ENCODE measurements around the gene ESM1. TPM values are rescaled to one million over a fixed set of nuclear protein-coding genes. Genes with fewer than 3 reads are reported as not detected.
"Not testable (repeated sequence)": the region's sequence is repeated elsewhere in the genome, so short reads cannot be mapped to it uniquely, and the experiment has no call there.

The ESM1 gene
- total and polyA plus RNA-seq, 2 of the 8 experiments (the other 6 are each of a cell fraction or from before 2014, with no cell fraction given) = not detected

DNA sequence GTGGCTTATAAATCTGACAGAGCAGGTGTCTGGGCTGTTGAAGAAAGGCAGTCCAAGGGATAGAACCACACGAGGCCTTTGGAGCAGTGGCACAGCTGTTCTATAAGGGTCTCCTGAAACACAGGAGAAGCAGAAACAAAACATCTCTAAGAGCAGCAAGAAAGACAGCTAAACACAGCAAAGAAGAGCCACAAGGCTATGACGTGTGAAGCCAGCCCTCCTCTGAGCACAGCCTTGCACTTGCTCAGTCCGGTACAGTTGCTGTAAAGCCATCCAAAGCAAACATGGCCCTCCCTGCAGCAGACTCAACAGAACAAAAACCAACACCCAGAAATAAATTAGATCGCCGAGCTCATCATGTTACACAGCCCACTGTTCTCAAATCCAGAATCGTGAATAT, 36.0 kb upstream of the ESM1 start:
- no peak overlapping the region for H2BK15ac ChIP-seq (ENCODE audit: low read length)
- H3K9me3 ChIP-seq (ENCODE audit: insufficient read depth in 2 of 2, low read depth in 1 of 2, low read length in 1 of 2) = no peaks in the 10 kb centered on the region
- H3K27ac ChIP-seq (ENCODE audit: low read depth, low read length) = no peak overlapping the region
- no peak overlapping the region for H3K14ac ChIP-seq (ENCODE audit: insufficient read length)
- no peak overlapping the region for H2AK5ac ChIP-seq (ENCODE audit: low read depth, low read length)
- H4K20me1 ChIP-seq (replicated peaks in 1 of 2; ENCODE audit: control insufficient read depth in 1 of 2, insufficient read depth in 2 of 2, low read length in 2 of 2) = no peaks in the 10 kb centered on the region
- CTCF ChIA-PET (ENCODE audit: partially characterized antibody) = interaction anchor here (1.2 to 2.2 kb wide), 3 partner anchors 16 to 532 kb away, joined by 3 to 11 read pairs (median 7); no protein-coding TSS in a partner anchor
- no peak overlapping the region for H3K56ac ChIP-seq (replicated peaks; ENCODE audit: insufficient read length, low read depth, low read length)
- H3K23ac ChIP-seq (ENCODE audit: insufficient read length) = no peak overlapping the region
- H2BK20ac ChIP-seq (ENCODE audit: low read length) = no peak overlapping the region
- H3K27me3 ChIP-seq (replicated peaks in 1 of 4; ENCODE audit: control insufficient read depth in 3 of 4, extremely low read depth in 1 of 4, insufficient read depth in 3 of 4, low read length in 3 of 4) = no peaks in the 10 kb centered on the region
- 90% methylated on average over 6 of the region's 6 CpGs; no CpG with 5 or more reads in 1 of the 2 experiments for WGBS, 2 experiments (ENCODE audit: extremely low coverage in 1 of 2, insufficient coverage in 1 of 2, insufficient read length in 1 of 2, insufficient replicate concordance in 2 of 2, low coverage in 1 of 2, low lambda C conversion rate in 2 of 2, missing lambda C conversion rate in 1 of 2)
- no peak overlapping the region for H2AFZ ChIP-seq (ENCODE audit: low read length)
- DNase-seq (ENCODE audit: low read depth in 1 of 2, low spot score in 2 of 2) (no peak), FAIRE-seq (no peak)
- no peak overlapping the region for H3K4me2 ChIP-seq (ENCODE audit: insufficient read depth in 1 of 2, low read depth in 2 of 2, low read length in 2 of 2)
- no peak overlapping the region for H3K9ac ChIP-seq (replicated peaks in 1 of 4; ENCODE audit: extremely low read depth in 1 of 4, low read depth in 3 of 4, low read length in 3 of 4)
- H3K79me2 ChIP-seq (ENCODE audit: control insufficient read depth in 1 of 2, insufficient read depth in 2 of 2, low read length in 2 of 2) = no peaks in the 10 kb centered on the region
- no peak overlapping the region for H3K18ac ChIP-seq (ENCODE audit: extremely low read depth, low read length)
- no peak overlapping the region for H4K8ac ChIP-seq (ENCODE audit: extremely low read depth, insufficient read depth, low read length)
- POLR2A ChIA-PET (ENCODE audit: partially characterized antibody) = no interaction called here
- no peak overlapping the region for H2BK12ac ChIP-seq (ENCODE audit: low read depth, low read length)
- H3K4me1 ChIP-seq (replicated peaks in 1 of 4; ENCODE audit: control insufficient read depth in 3 of 4, insufficient read depth in 4 of 4, low read length in 3 of 4) = no peaks in the 10 kb centered on the region
- H4K91ac ChIP-seq (replicated peaks; ENCODE audit: insufficient read length, low read length) = no peak overlapping the region
- H4K5ac ChIP-seq (ENCODE audit: insufficient read length, low read depth, low read length) = no peak overlapping the region
- no peaks in the 10 kb centered on the region for H3K23me2 ChIP-seq (ENCODE audit: low read depth, low read length)
- no peak for TF ChIP-seq RNF2 (IDR thresholded peaks at IDR 0.05; ENCODE audit: borderline replicate concordance, low read depth, low read length, missing control alignments, poor library complexity, severe bottlenecking)
- H2BK120ac ChIP-seq (replicated peaks; ENCODE audit: low read depth, low read length) = no peak overlapping the region
- no peaks in the 10 kb centered on the region for H3K79me1 ChIP-seq (ENCODE audit: low read depth, low read length)
- no peak overlapping the region for H2BK5ac ChIP-seq (ENCODE audit: low read depth, low read length)
- no peak overlapping the region for H3K4me3 ChIP-seq (ENCODE audit: extremely low read depth in 1 of 4, insufficient read depth in 2 of 4, low read depth in 3 of 4, low read length in 4 of 4)
- H3K4ac ChIP-seq (replicated peaks; ENCODE audit: insufficient read length, low read depth, low read length) = no peak overlapping the region
- H3K36me3 ChIP-seq (ENCODE audit: control insufficient read depth in 2 of 4, insufficient read depth in 4 of 4, low read length in 3 of 4) = no peaks in the 10 kb centered on the region

DNA sequence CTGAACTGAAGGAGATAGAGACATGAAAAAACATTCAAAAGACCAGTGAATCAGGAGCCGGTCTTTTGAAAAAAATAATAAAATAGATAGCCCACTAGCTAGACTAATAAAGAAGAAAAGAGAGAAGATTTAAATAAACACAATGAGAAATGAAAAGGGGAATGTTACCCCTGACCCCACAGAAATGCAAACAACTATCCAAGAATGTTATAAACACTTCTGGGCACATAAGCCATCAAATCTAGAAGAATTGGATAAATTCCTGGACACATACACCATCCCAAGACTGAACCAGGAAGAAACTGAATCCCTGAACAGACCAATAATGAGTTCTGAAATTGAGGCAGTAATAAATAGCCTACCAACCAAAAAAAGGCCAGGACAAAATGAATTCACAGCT, 24.8 kb upstream of the ESM1 start:
- H3K4ac ChIP-seq (replicated peaks; ENCODE audit: insufficient read length, low read depth, low read length); FAIRE-seq; H2BK120ac ChIP-seq (replicated peaks; ENCODE audit: low read depth, low read length); POLR2A ChIA-PET (ENCODE audit: partially characterized antibody); H3K27me3 ChIP-seq (replicated peaks in 1 of 4; ENCODE audit: control insufficient read depth in 3 of 4, extremely low read depth in 1 of 4, insufficient read depth in 3 of 4, low read length in 3 of 4); H3K79me2 ChIP-seq (ENCODE audit: control insufficient read depth in 1 of 2, insufficient read depth in 2 of 2, low read length in 2 of 2); H3K4me3 ChIP-seq (ENCODE audit: extremely low read depth in 1 of 4, insufficient read depth in 2 of 4, low read depth in 3 of 4, low read length in 4 of 4); H2AFZ ChIP-seq (ENCODE audit: low read length); H4K20me1 ChIP-seq (replicated peaks in 1 of 2; ENCODE audit: control insufficient read depth in 1 of 2, insufficient read depth in 2 of 2, low read length in 2 of 2); H4K8ac ChIP-seq (ENCODE audit: extremely low read depth, insufficient read depth, low read length); H4K5ac ChIP-seq (ENCODE audit: insufficient read length, low read depth, low read length); H3K14ac ChIP-seq (ENCODE audit: insufficient read length); H2BK12ac ChIP-seq (ENCODE audit: low read depth, low read length); H3K56ac ChIP-seq (replicated peaks; ENCODE audit: insufficient read length, low read depth, low read length); DNase-seq (ENCODE audit: low read depth in 1 of 2, low spot score in 2 of 2); H2BK15ac ChIP-seq (ENCODE audit: low read length); H3K9ac ChIP-seq (replicated peaks in 1 of 4; ENCODE audit: extremely low read depth in 1 of 4, low read depth in 3 of 4, low read length in 3 of 4); H2AK5ac ChIP-seq (ENCODE audit: low read depth, low read length); H3K18ac ChIP-seq (ENCODE audit: extremely low read depth, low read length); H3K23me2 ChIP-seq (ENCODE audit: low read depth, low read length); H3K36me3 ChIP-seq (ENCODE audit: control insufficient read depth in 2 of 4, insufficient read depth in 4 of 4, low read length in 3 of 4); H4K91ac ChIP-seq (replicated peaks; ENCODE audit: insufficient read length, low read length); H2BK20ac ChIP-seq (ENCODE audit: low read length); H3K4me2 ChIP-seq (ENCODE audit: insufficient read depth in 1 of 2, low read depth in 2 of 2, low read length in 2 of 2); H2BK5ac ChIP-seq (ENCODE audit: low read depth, low read length); H3K23ac ChIP-seq (ENCODE audit: insufficient read length); H3K4me1 ChIP-seq (replicated peaks in 1 of 4; ENCODE audit: control insufficient read depth in 3 of 4, insufficient read depth in 4 of 4, low read length in 3 of 4); H3K27ac ChIP-seq (ENCODE audit: low read depth, low read length); H3K79me1 ChIP-seq (ENCODE audit: low read depth, low read length): not testable (repeated sequence)
- H3K9me3 ChIP-seq (ENCODE audit: insufficient read depth in 2 of 2, low read depth in 1 of 2, low read length in 1 of 2) = peaks cover 8 to 16% of the 10 kb centered on the region in 2 experiments
- 83% methylated on average over 1 of the region's 1 CpG; no CpG with 5 or more reads in 1 of the 2 experiments for whole genome bisulfite sequencing, 2 experiments (ENCODE audit: extremely low coverage in 1 of 2, insufficient coverage in 1 of 2, insufficient read length in 1 of 2, insufficient replicate concordance in 2 of 2, low coverage in 1 of 2, low lambda C conversion rate in 2 of 2, missing lambda C conversion rate in 1 of 2)
- CTCF ChIA-PET (ENCODE audit: partially characterized antibody) = interaction anchor here (1.0 kb wide), 1 partner anchor 50 kb away, joined by 3 read pairs; no protein-coding TSS in a partner anchor

Data from H1 (cell line).